HG03045 (cell line): Measurements from ENCODE around the gene RRP12.
"Not testable (repeated sequence)": the region's sequence is repeated elsewhere in the genome, so short reads cannot be mapped to it uniquely, and the experiment has no call there.

Experiments used
- ATAC-seq: cut with Tn5 transposase; IDR thresholded peaks from one replicate; pipeline ENCODE4 v1.9.1; 2021; ENCODE audit warnings: mild to moderate bottlenecking, moderate library complexity; ENCODE audit not compliant: unreplicated experiment

The RRP12 gene

GRCh38 chr10:97400665-97401454, at the start of gene RRP12:
Gene RRP12 (minus strand): TSS chr10:97401340. CDS start chr10:97401231, 109 bp downstream.
- ATAC-seq: peak; percentile 96

- ATAC-seq: no peak
Observed at GRCh38 chr10:97450828-97451227, 49.7 kb upstream of the RRP12 start.

GRCh38 chr10:97445722-97446639, 44.8 kb upstream of the RRP12 start, which contains the start of the genes EXOSC1 and ZDHHC16:
Gene EXOSC1 (minus strand): TSS chr10:97446006. CDS start chr10:97445985, 21 bp downstream.
Gene ZDHHC16 (plus strand): TSS chr10:97446175. CDS start chr10:97451676, 5,501 bp downstream.
- ATAC-seq: peak; percentile 97

GRCh38 chr10:97445357-97445721, 44.2 kb upstream of the RRP12 start:
- ATAC-seq: no peak

- ATAC-seq: no peak
Observed at GRCh38 chr10:97444212-97444611, 43.1 kb upstream of the RRP12 start.

- ATAC-seq: no peak
Observed at GRCh38 chr10:97442277-97442676, 41.1 kb upstream of the RRP12 start.

GRCh38 chr10:97435211-97435610, 34.1 kb upstream of the RRP12 start:
- no peak for ATAC-seq

- ATAC-seq: no peak
Observed at GRCh38 chr10:97434557-97434956, 33.4 kb upstream of the RRP12 start.

- ATAC-seq: no peak
Observed at GRCh38 chr10:97434055-97434454, 32.9 kb upstream of the RRP12 start.

- ATAC-seq: no peak
Observed at GRCh38 chr10:97428572-97428981, 27.4 kb upstream of the RRP12 start.

- no peak for ATAC-seq
Observed at GRCh38 chr10:97427571-97428179, 26.5 kb upstream of the RRP12 start.

- ATAC-seq: no peak
Observed at GRCh38 chr10:97426776-97427570, 25.8 kb upstream of the RRP12 start.

- peak; percentile 88 for ATAC-seq
Observed at GRCh38 chr10:97425964-97426775, 25.0 kb upstream of the RRP12 start, which contains the start of gene PGAM1. Gene PGAM1 (plus strand): TSS chr10:97426191. CDS start chr10:97426308, 117 bp downstream.

- ATAC-seq: not testable (repeated sequence)
Observed at GRCh38 chr10:97423757-97424098, 22.6 kb upstream of the RRP12 start.

GRCh38 chr10:97416565-97416964, 15.4 kb upstream of the RRP12 start:
- no peak for ATAC-seq

- no peak for ATAC-seq
Observed at GRCh38 chr10:97412891-97413304, 11.8 kb upstream of the RRP12 start.

- no peak for ATAC-seq
Observed at GRCh38 chr10:97411406-97411805, 10.3 kb upstream of the RRP12 start.

- ATAC-seq: no peak
Observed at GRCh38 chr10:97408496-97408992, 7.4 kb upstream of the RRP12 start.

GRCh38 chr10:97407952-97408248, 6.8 kb upstream of the RRP12 start:
- ATAC-seq: no peak
